ENCODE results near the gene KCNIP1.

Gene KCNIP1

DNA sequence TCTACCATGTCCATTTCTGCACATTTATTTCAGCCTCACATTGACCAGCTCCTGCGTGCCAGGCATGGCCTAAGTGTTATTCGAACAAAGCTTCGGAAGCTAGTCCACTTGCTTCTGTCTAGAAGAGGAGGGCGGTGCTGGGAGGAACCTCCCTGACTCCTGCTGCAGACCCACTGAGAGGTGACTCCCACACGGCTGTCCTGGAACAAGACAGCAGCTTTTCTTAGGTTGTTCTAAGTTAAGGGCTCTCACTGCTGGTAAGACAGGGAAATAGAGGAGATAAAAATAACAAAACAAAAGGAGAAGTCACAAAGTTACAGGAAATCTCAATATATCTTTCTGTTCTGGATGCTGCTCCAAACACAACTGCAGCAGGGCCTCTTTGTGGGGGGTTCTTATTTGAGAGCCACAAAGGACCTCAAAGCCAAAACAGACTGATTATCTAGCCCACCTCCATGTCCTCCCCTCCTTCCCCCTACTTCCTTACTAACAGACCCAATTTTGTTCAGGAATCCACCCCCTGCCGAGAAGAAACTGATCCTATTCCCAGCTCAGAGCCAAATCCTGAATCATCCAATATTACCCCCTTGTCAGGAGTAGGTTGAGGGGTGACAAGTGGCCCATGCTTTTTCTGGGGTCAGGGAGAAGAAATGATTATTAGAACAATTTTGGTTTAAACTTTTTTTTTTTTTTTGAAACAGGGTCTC lies 28.4 kb upstream of the KCNIP1 start:
- peak; percentile 35 for DNase-seq (ENCODE audit: low read depth, low spot score)
- in situ Hi-C loops (cut with HindIII; ENCODE audit: low sequenced_read_pairs), result no loop called here
- no peak overlapping the region for H3K4me3 ChIP-seq (ENCODE audit: low read depth, low read length)
- TF ChIP-seq, protein P1, sequence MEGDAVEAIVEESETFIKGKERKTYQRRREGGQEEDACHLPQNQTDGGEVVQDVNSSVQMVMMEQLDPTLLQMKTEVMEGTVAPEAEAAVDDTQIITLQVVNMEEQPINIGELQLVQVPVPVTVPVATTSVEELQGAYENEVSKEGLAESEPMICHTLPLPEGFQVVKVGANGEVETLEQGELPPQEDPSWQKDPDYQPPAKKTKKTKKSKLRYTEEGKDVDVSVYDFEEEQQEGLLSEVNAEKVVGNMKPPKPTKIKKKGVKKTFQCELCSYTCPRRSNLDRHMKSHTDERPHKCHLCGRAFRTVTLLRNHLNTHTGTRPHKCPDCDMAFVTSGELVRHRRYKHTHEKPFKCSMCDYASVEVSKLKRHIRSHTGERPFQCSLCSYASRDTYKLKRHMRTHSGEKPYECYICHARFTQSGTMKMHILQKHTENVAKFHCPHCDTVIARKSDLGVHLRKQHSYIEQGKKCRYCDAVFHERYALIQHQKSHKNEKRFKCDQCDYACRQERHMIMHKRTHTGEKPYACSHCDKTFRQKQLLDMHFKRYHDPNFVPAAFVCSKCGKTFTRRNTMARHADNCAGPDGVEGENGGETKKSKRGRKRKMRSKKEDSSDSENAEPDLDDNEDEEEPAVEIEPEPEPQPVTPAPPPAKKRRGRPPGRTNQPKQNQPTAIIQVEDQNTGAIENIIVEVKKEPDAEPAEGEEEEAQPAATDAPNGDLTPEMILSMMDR (IDR thresholded peaks at IDR 0.05; ENCODE audit: low read depth, low read length), result no peak

GRCh38 chr5:170476704-170477103 lies 27.1 kb upstream of the KCNIP1 start:
- in situ Hi-C loops (cut with HindIII; ENCODE audit: low sequenced_read_pairs), result no loop called here
- TF ChIP-seq, protein P1 (IDR thresholded peaks at IDR 0.05; ENCODE audit: low read depth, low read length), result no peak
- no peak for DNase-seq (ENCODE audit: low read depth, low spot score)
- no peak overlapping the region for H3K4me3 ChIP-seq (ENCODE audit: low read depth, low read length)

DNA sequence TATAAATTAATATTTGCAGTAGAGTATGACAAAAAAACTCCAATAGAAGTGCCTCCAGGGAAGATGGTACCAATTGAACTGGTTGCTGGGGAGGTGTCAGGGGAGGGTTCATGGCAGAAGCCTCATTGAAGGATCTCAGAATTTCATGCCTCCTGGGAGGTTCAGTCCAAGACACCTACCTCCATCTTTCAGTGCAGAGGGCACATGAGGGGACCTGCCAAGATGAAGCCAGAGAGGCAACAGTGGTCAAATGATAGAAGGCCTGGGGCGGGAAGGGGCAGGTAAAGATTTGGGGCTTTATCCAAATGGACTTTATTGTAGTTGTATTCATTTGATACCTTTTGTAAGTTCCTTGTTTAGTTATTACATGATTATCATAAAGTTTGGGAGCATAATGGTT lies 25.9 kb upstream of the KCNIP1 start:
- TF ChIP-seq, protein P1 (IDR thresholded peaks at IDR 0.05; ENCODE audit: low read depth, low read length), result no peak
- no peak overlapping the region for H3K4me3 ChIP-seq (ENCODE audit: low read depth, low read length)
- DNase-seq (ENCODE audit: low read depth, low spot score), result no peak
- in situ Hi-C loops (cut with HindIII; ENCODE audit: low sequenced_read_pairs), result no loop called here

DNA sequence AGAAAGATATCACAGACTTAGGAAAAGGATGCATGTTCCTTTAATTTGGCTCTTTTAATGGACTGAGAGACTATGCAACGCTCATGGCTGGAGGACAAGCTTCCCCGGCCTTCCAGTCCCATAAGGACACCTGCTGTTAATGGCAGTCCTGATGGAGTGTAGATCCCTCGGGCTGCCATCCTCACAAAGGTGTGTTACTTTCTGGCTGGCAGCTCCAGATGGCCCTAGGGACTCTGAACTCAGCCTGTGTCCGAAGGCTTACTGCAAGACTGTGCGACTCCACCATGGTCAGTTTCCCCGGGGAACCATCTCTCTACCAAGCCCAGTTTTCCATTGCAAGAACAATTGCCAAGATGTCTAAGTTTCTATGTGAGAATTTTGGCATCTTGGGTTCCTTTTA lies 25.5 kb upstream of the KCNIP1 start:
- DNase-seq (ENCODE audit: low read depth, low spot score), result no peak
- TF ChIP-seq, protein P1 (IDR thresholded peaks at IDR 0.05; ENCODE audit: low read depth, low read length), result no peak
- no peak overlapping the region for H3K4me3 ChIP-seq (ENCODE audit: low read depth, low read length)
- in situ Hi-C loops (cut with HindIII; ENCODE audit: low sequenced_read_pairs), result no loop called here

GRCh38 chr5:170479484-170479883 lies 24.3 kb upstream of the KCNIP1 start:
- no peak overlapping the region for H3K4me3 ChIP-seq (ENCODE audit: low read depth, low read length)
- DNase-seq (ENCODE audit: low read depth, low spot score), result no peak
- TF ChIP-seq, protein P1 (IDR thresholded peaks at IDR 0.05; ENCODE audit: low read depth, low read length), result no peak
- in situ Hi-C loops (cut with HindIII; ENCODE audit: low sequenced_read_pairs), result no loop called here

- no peak for DNase-seq (ENCODE audit: low read depth, low spot score)
- in situ Hi-C loops (cut with HindIII; ENCODE audit: low sequenced_read_pairs), result no loop called here
- TF ChIP-seq, protein P1 (IDR thresholded peaks at IDR 0.05; ENCODE audit: low read depth, low read length), result no peak
- H3K4me3 ChIP-seq (ENCODE audit: low read depth, low read length), result no peak overlapping the region
Measured at GRCh38 chr5:170480260-170480659, 23.6 kb upstream of the KCNIP1 start.
